HAP-1 (cell line): ENCODE data around the gene KIFAP3.
"Not testable (repeated sequence)": the region's sequence is repeated elsewhere in the genome, so short reads cannot be mapped to it uniquely, and the experiment has no call there.

Experiments
- DNase-seq, 2 experiments: peaks; one replicate each; pipeline ENCODE4 v3.0.0-alpha.2; 2016 to 2020; ENCODE audit warnings: low spot score in 2 of 2
- H3K27me3 ChIP-seq: fragments of 250-450 bp; sonication (Bioruptor Pico); 2 replicates; pipeline ENCODE4 v1.5.1; 2020; ENCODE audit warnings: low read depth, mild to moderate bottlenecking, moderate library complexity
- H3K36me3 ChIP-seq: fragments of 250-450 bp; sonication (Bioruptor Pico); replicated peaks from 2 replicates; pipeline ENCODE4 v1.5.1; 2020; ENCODE audit warnings: mild to moderate bottlenecking
- H3K4me1 ChIP-seq: fragments of 250-450 bp; sonication (Bioruptor Pico); 2 replicates; pipeline ENCODE4 v1.5.1; 2020; ENCODE audit warnings: mild to moderate bottlenecking
- H3K4me3 ChIP-seq: fragments of 250-450 bp; sonication (Bioruptor Pico); 2 replicates; pipeline ENCODE4 v1.5.1; 2020; ENCODE audit warnings: mild to moderate bottlenecking, moderate library complexity
- H3K9me3 ChIP-seq: fragments of 250-450 bp; sonication (Bioruptor Pico); 2 replicates; pipeline ENCODE4 v1.5.1; 2020; ENCODE audit warnings: mild to moderate bottlenecking, moderate library complexity
- in situ Hi-C: fragments of 300-500 bp; cut with MboI; formaldehyde crosslinking; loops from 3 replicates; pipeline ENCODE4 v1.14.3; 2020; ENCODE audit warnings: low sequenced_read_pairs, inconsistent platforms, mixed read lengths

Gene KIFAP3

GRCh38 chr1:170074250-170075157 is at the start of gene KIFAP3:
Gene KIFAP3 (minus strand): TSS chr1:170074695. CDS start chr1:170074467, 228 bp downstream.
- H3K9me3 ChIP-seq: no peaks in the 10 kb centered on the region
- H3K36me3 ChIP-seq: no peaks in the 10 kb centered on the region
- no peaks in the 10 kb centered on the region for H3K27me3 ChIP-seq
- H3K4me3 ChIP-seq: peak within 1 kb of the TSS; percentile 55
- peak; percentile 97 to 98 for DNase-seq
- peaks cover 12% of the 10 kb centered on the region for H3K4me1 ChIP-seq
- in situ Hi-C loops: no loop called here

GRCh38 chr1:170122366-170122765 is 47.9 kb upstream of the KIFAP3 start:
- no peak overlapping the region for H3K4me3 ChIP-seq
- H3K4me1 ChIP-seq: no peaks in the 10 kb centered on the region
- H3K9me3 ChIP-seq: no peaks in the 10 kb centered on the region
- no peaks in the 10 kb centered on the region for H3K27me3 ChIP-seq
- no peaks in the 10 kb centered on the region for H3K36me3 ChIP-seq
- in situ Hi-C loops: no loop called here
- no peak for DNase-seq

GRCh38 chr1:170114906-170115305 is 40.4 kb upstream of the KIFAP3 start:
- H3K4me1 ChIP-seq: no peaks in the 10 kb centered on the region
- no peaks in the 10 kb centered on the region for H3K27me3 ChIP-seq
- peak; percentile 38 to 41 for DNase-seq
- no peaks in the 10 kb centered on the region for H3K36me3 ChIP-seq
- in situ Hi-C loops: no loop called here
- no peak overlapping the region for H3K4me3 ChIP-seq
- no peaks in the 10 kb centered on the region for H3K9me3 ChIP-seq

GRCh38 chr1:170113140-170113539 is 38.6 kb upstream of the KIFAP3 start:
- H3K4me3 ChIP-seq, H3K27me3 ChIP-seq, H3K36me3 ChIP-seq, DNase-seq, H3K9me3 ChIP-seq, in situ Hi-C loops, H3K4me1 ChIP-seq: not testable (repeated sequence)

- no peaks in the 10 kb centered on the region for H3K27me3 ChIP-seq
- DNase-seq: peak in 1 of 2 experiments; percentile 50
- peaks cover 31% of the 10 kb centered on the region for H3K4me1 ChIP-seq
- H3K4me3 ChIP-seq: no peak overlapping the region
- H3K9me3 ChIP-seq: no peaks in the 10 kb centered on the region
- H3K36me3 ChIP-seq: no peaks in the 10 kb centered on the region
- in situ Hi-C loops: no loop called here
These were observed 23.0 kb upstream of the KIFAP3 start for GRCh38 chr1:170097449-170097948.

GRCh38 chr1:170096806-170097340 is 22.4 kb upstream of the KIFAP3 start:
- peaks cover 31% of the 10 kb centered on the region for H3K4me1 ChIP-seq
- peak; percentile 10 to 92 for DNase-seq
- H3K36me3 ChIP-seq: no peaks in the 10 kb centered on the region
- no peaks in the 10 kb centered on the region for H3K9me3 ChIP-seq
- in situ Hi-C loops: no loop called here
- no peaks in the 10 kb centered on the region for H3K27me3 ChIP-seq
- H3K4me3 ChIP-seq: no peak overlapping the region

- Histone ChIP-seq H3K4me3 (no peak overlapping the region), H3K9me3 (no peaks in the 10 kb centered on the region), H3K27me3 (no peaks in the 10 kb centered on the region), H3K4me1 (peaks cover 31% of the 10 kb centered on the region), H3K36me3 (no peaks in the 10 kb centered on the region)
- peak; percentile 12 to 76 for DNase-seq
- in situ Hi-C loops: no loop called here
These were observed 21.7 kb upstream of the KIFAP3 start for GRCh38 chr1:170095976-170096748.

GRCh38 chr1:170094697-170095616 is 20.5 kb upstream of the KIFAP3 start:
- DNase-seq, H3K27me3 ChIP-seq, H3K4me3 ChIP-seq, H3K9me3 ChIP-seq, in situ Hi-C loops, H3K36me3 ChIP-seq: not testable (repeated sequence)
- peaks cover 31% of the 10 kb centered on the region for H3K4me1 ChIP-seq

GRCh38 chr1:170086399-170087032 is 12.0 kb upstream of the KIFAP3 start:
- Histone ChIP-seq H3K4me3 (no peak overlapping the region), H3K4me1 (no peaks in the 10 kb centered on the region), H3K27me3 (no peaks in the 10 kb centered on the region), H3K36me3 (no peaks in the 10 kb centered on the region), H3K9me3 (no peaks in the 10 kb centered on the region)
- no peak for DNase-seq
- in situ Hi-C loops: no loop called here

GRCh38 chr1:170085091-170085490 is 10.6 kb upstream of the KIFAP3 start:
- H3K4me3 ChIP-seq: no peak overlapping the region
- no peak for DNase-seq
- H3K9me3 ChIP-seq: no peaks in the 10 kb centered on the region
- in situ Hi-C loops: no loop called here
- H3K27me3 ChIP-seq: no peaks in the 10 kb centered on the region
- H3K36me3 ChIP-seq: no peaks in the 10 kb centered on the region
- no peaks in the 10 kb centered on the region for H3K4me1 ChIP-seq

GRCh38 chr1:170078610-170079189 is 4.2 kb upstream of the KIFAP3 start:
- Histone ChIP-seq H3K4me1 (peaks cover 5% of the 10 kb centered on the region), H3K27me3 (no peaks in the 10 kb centered on the region), H3K4me3 (no peak overlapping the region), H3K9me3 (no peaks in the 10 kb centered on the region), H3K36me3 (no peaks in the 10 kb centered on the region)
- in situ Hi-C loops: no loop called here
- no peak for DNase-seq

- H3K27me3 ChIP-seq: no peaks in the 10 kb centered on the region
- H3K4me1 ChIP-seq: peaks cover 5% of the 10 kb centered on the region
- no peaks in the 10 kb centered on the region for H3K9me3 ChIP-seq
- H3K36me3 ChIP-seq: no peaks in the 10 kb centered on the region
- in situ Hi-C loops: no loop called here
- DNase-seq: no peak
- no peak overlapping the region for H3K4me3 ChIP-seq
These were observed 3.4 kb upstream of the KIFAP3 start for GRCh38 chr1:170077926-170078325.
